ENCODE results near the gene TBC1D22B.

TBC1D22B gene

DNA sequence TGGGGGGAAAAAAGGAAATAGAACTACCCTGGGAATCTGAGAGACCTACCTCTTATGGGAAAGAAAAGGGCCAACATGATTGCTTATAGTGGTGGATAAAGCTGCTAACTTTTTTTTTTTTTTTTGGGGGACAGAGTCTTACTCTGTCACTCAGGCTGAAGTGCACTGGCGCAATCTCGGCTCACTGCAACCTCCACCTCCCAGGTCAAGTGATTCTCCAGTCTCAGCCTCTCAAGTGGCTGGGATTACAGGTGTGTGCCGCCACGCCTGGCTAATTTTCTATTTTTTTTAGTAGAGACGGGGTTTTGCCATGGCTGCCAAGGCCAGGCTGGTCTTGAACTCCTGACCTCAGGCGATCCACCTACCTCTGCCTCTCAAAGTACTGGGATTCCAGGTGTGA is 39.5 kb upstream of the TBC1D22B start:
- DNase-seq (ENCODE audit: low read depth), result no peak
- TF ChIP-seq, protein P1, sequence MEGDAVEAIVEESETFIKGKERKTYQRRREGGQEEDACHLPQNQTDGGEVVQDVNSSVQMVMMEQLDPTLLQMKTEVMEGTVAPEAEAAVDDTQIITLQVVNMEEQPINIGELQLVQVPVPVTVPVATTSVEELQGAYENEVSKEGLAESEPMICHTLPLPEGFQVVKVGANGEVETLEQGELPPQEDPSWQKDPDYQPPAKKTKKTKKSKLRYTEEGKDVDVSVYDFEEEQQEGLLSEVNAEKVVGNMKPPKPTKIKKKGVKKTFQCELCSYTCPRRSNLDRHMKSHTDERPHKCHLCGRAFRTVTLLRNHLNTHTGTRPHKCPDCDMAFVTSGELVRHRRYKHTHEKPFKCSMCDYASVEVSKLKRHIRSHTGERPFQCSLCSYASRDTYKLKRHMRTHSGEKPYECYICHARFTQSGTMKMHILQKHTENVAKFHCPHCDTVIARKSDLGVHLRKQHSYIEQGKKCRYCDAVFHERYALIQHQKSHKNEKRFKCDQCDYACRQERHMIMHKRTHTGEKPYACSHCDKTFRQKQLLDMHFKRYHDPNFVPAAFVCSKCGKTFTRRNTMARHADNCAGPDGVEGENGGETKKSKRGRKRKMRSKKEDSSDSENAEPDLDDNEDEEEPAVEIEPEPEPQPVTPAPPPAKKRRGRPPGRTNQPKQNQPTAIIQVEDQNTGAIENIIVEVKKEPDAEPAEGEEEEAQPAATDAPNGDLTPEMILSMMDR (IDR thresholded peaks at IDR 0.05; ENCODE audit: control insufficient read depth, extremely low read depth, insufficient read depth), result no peak
- H3K4me3 ChIP-seq (ENCODE audit: low read depth, low read length), result no peak overlapping the region

- no peak for DNase-seq (ENCODE audit: low read depth)
- TF ChIP-seq, protein P1 (IDR thresholded peaks at IDR 0.05; ENCODE audit: control insufficient read depth, extremely low read depth, insufficient read depth), result no peak
- no peak overlapping the region for H3K4me3 ChIP-seq (ENCODE audit: low read depth, low read length)
Measured at GRCh38 chr6:37218511-37218910, 39.1 kb upstream of the TBC1D22B start.

DNA sequence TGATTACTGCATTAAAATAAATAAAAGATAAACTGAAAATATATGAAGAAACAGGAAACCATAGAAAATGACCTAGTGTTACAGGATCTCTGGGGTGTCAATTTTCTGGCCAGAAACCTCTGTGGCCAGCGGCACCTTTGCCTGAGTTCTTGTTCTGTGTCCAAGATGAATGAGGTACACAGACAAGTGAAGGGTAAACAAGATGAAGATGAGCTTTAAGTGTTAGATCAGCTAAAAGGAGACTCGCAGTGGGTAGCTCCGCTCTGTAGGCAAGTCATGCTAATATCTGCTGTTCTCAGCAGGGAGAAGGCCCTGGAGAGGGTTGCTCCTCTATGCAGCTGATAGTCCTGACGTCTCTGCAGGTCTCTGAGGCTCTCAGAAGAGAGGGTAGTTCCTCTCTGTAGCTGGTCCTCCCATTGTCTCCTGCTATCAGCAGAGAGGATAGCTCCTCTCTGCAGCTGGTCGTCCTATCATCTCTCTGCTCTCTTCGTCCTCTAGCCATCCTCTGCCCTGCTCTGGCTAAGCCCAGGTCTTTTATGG is 35.9 kb upstream of the TBC1D22B start:
- TF ChIP-seq, protein P1 (IDR thresholded peaks at IDR 0.05; ENCODE audit: control insufficient read depth, extremely low read depth, insufficient read depth), result no peak
- H3K4me3 ChIP-seq (ENCODE audit: low read depth, low read length), result peak overlapping the region; percentile 44
- DNase-seq (ENCODE audit: low read depth), result no peak

- TF ChIP-seq, protein P1 (IDR thresholded peaks at IDR 0.05; ENCODE audit: control insufficient read depth, extremely low read depth, insufficient read depth), result no peak
- peak overlapping the region; percentile 44 for H3K4me3 ChIP-seq (ENCODE audit: low read depth, low read length)
- DNase-seq (ENCODE audit: low read depth), result peak; percentile 79
Measured at GRCh38 chr6:37222125-37222967, 35.2 kb upstream of the TBC1D22B start.

DNA sequence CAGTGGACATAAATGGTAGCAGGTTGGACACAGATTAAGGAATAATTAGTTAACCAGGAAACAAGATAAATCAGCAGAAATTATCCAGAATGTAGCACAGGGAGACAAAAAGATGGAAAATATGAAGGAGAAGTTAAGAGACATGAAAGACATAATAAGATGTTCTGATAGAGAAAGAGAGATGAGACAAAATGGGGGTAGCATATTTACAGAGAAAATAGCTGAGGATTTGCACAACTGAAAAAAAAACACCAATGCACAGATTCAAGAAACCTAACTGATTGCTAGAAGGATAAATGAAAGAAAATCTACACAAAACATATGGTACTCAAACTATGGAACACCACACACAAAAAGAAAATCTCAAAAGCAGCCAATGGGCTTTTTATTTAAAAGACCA is 34.6 kb upstream of the TBC1D22B start:
- DNase-seq (ENCODE audit: low read depth), result no peak
- TF ChIP-seq, protein P1 (IDR thresholded peaks at IDR 0.05; ENCODE audit: control insufficient read depth, extremely low read depth, insufficient read depth), result no peak
- peak overlapping the region; percentile 44 for H3K4me3 ChIP-seq (ENCODE audit: low read depth, low read length)

- no peak for DNase-seq (ENCODE audit: low read depth)
- TF ChIP-seq, protein P1 (IDR thresholded peaks at IDR 0.05; ENCODE audit: control insufficient read depth, extremely low read depth, insufficient read depth), result no peak
- H3K4me3 ChIP-seq (ENCODE audit: low read depth, low read length), result no peak overlapping the region
Measured at GRCh38 chr6:37225350-37226169, 32.0 kb upstream of the TBC1D22B start.

All from LNCaP clone FGC (cell line).